ENCODE results near the gene RPRD2.
"Not testable (repeated sequence)": the region's sequence is repeated elsewhere in the genome, so short reads cannot be mapped to it uniquely, and the experiment has no call there.

Gene RPRD2

GRCh38 chr1:150363426-150364230 is at the start of gene RPRD2:
Gene RPRD2, plus strand, starts transcription at chr1:150364147. Its CDS starts 568 bp downstream, at chr1:150364715.
- Histone ChIP-seq H3K9me3 (ENCODE audit: severe bottlenecking) (no peaks in the 10 kb centered on the region), H3K27me3 (ENCODE audit: insufficient read depth, poor library complexity, severe bottlenecking) (no peaks in the 10 kb centered on the region), H3K4me3 (ENCODE audit: severe bottlenecking) (peak within 1 kb of the TSS; percentile 47), H3K36me3 (ENCODE audit: low read depth) (no peaks in the 10 kb centered on the region), H3K27ac (ENCODE audit: poor library complexity, severe bottlenecking) (peak within 1 kb of the TSS; percentile 90), H3K4me1 (ENCODE audit: insufficient read depth, poor library complexity, severe bottlenecking) (peaks cover 10% of the 10 kb centered on the region)
- TF ChIP-seq, protein P1, sequence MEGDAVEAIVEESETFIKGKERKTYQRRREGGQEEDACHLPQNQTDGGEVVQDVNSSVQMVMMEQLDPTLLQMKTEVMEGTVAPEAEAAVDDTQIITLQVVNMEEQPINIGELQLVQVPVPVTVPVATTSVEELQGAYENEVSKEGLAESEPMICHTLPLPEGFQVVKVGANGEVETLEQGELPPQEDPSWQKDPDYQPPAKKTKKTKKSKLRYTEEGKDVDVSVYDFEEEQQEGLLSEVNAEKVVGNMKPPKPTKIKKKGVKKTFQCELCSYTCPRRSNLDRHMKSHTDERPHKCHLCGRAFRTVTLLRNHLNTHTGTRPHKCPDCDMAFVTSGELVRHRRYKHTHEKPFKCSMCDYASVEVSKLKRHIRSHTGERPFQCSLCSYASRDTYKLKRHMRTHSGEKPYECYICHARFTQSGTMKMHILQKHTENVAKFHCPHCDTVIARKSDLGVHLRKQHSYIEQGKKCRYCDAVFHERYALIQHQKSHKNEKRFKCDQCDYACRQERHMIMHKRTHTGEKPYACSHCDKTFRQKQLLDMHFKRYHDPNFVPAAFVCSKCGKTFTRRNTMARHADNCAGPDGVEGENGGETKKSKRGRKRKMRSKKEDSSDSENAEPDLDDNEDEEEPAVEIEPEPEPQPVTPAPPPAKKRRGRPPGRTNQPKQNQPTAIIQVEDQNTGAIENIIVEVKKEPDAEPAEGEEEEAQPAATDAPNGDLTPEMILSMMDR (IDR thresholded peaks at IDR 0.05; ENCODE audit: poor library complexity, severe bottlenecking), result no peak
- ATAC-seq (ENCODE audit: low read depth), result peak; percentile 89
- DNase-seq (ENCODE audit: low spot score), result peak; percentile 99

GRCh38 chr1:150314691-150315090 is 49.3 kb upstream of the RPRD2 start:
- not testable (repeated sequence) for H3K36me3 ChIP-seq (ENCODE audit: low read depth); H3K27me3 ChIP-seq (ENCODE audit: insufficient read depth, poor library complexity, severe bottlenecking); H3K9me3 ChIP-seq (ENCODE audit: severe bottlenecking); DNase-seq (ENCODE audit: low spot score); H3K4me1 ChIP-seq (ENCODE audit: insufficient read depth, poor library complexity, severe bottlenecking); H3K27ac ChIP-seq (ENCODE audit: poor library complexity, severe bottlenecking); ATAC-seq (ENCODE audit: low read depth); H3K4me3 ChIP-seq (ENCODE audit: severe bottlenecking)

- ATAC-seq (ENCODE audit: low read depth), result no peak
- H3K36me3 ChIP-seq (ENCODE audit: low read depth), result peaks cover 16% of the 10 kb centered on the region
- H3K27ac ChIP-seq (ENCODE audit: poor library complexity, severe bottlenecking), result peak overlapping the region; percentile 62
- TF ChIP-seq, protein P1 (IDR thresholded peaks at IDR 0.05; ENCODE audit: poor library complexity, severe bottlenecking), result no peak
- no peaks in the 10 kb centered on the region for H3K27me3 ChIP-seq (ENCODE audit: insufficient read depth, poor library complexity, severe bottlenecking)
- peak overlapping the region; percentile 43 for H3K4me3 ChIP-seq (ENCODE audit: severe bottlenecking)
- DNase-seq (ENCODE audit: low spot score), result no peak
- H3K9me3 ChIP-seq (ENCODE audit: severe bottlenecking), result no peaks in the 10 kb centered on the region
- no peaks in the 10 kb centered on the region for H3K4me1 ChIP-seq (ENCODE audit: insufficient read depth, poor library complexity, severe bottlenecking)
Measured at GRCh38 chr1:150320667-150320978, 43.3 kb upstream of the RPRD2 start.

DNA sequence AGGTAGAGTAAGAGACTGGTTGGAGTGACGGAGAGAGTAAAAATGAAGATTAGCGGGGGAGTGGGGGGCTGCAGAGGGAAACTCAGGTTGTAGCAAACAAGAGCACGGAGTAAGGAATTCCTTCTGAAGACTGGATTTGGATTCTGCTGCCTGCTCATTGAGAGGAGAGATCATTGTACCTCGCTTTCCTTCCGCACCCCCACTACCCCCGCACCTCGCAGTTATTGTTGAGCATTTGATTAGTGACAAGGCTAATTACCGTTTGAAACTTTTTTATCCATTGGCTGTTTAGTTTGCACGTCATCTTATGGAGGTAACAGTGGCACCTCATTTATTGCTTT is 42.2 kb upstream of the RPRD2 start:
- peak; percentile 5; the same call in 1 of the 3 replicates for ATAC-seq (ENCODE audit: low read depth)
- TF ChIP-seq, protein P1 (IDR thresholded peaks at IDR 0.05; ENCODE audit: poor library complexity, severe bottlenecking), result no peak
- Histone ChIP-seq H3K4me1 (ENCODE audit: insufficient read depth, poor library complexity, severe bottlenecking) (no peaks in the 10 kb centered on the region), H3K27me3 (ENCODE audit: insufficient read depth, poor library complexity, severe bottlenecking) (no peaks in the 10 kb centered on the region), H3K27ac (ENCODE audit: poor library complexity, severe bottlenecking) (peak overlapping the region; percentile 62), H3K36me3 (ENCODE audit: low read depth) (peaks cover 28% of the 10 kb centered on the region), H3K4me3 (ENCODE audit: severe bottlenecking) (peak overlapping the region; percentile 43), H3K9me3 (ENCODE audit: severe bottlenecking) (no peaks in the 10 kb centered on the region)
- DNase-seq (ENCODE audit: low spot score), result no peak

GRCh38 chr1:150322310-150322709 is 41.6 kb upstream of the RPRD2 start:
- no peaks in the 10 kb centered on the region for H3K9me3 ChIP-seq (ENCODE audit: severe bottlenecking)
- DNase-seq (ENCODE audit: low spot score), result no peak
- peaks cover 33% of the 10 kb centered on the region for H3K36me3 ChIP-seq (ENCODE audit: low read depth)
- no peak for ATAC-seq (ENCODE audit: low read depth)
- no peaks in the 10 kb centered on the region for H3K4me1 ChIP-seq (ENCODE audit: insufficient read depth, poor library complexity, severe bottlenecking)
- no peaks in the 10 kb centered on the region for H3K27me3 ChIP-seq (ENCODE audit: insufficient read depth, poor library complexity, severe bottlenecking)
- peak overlapping the region; percentile 43 for H3K4me3 ChIP-seq (ENCODE audit: severe bottlenecking)
- TF ChIP-seq, protein P1 (IDR thresholded peaks at IDR 0.05; ENCODE audit: poor library complexity, severe bottlenecking), result no peak
- H3K27ac ChIP-seq (ENCODE audit: poor library complexity, severe bottlenecking), result peak overlapping the region; percentile 62

Measured in RWPE2 (cell line).